H1 (cell line): ENCODE data around the gene GALNT5. TPM values are rescaled to one million over a fixed set of nuclear protein-coding genes. Genes with fewer than 3 reads are reported as not detected.

Source experiments
- CHD7 ChIP-seq: fragments of 300-600 bp; sonication (generic); IDR thresholded peaks from 2 replicates; pipeline ENCODE4 v1.7.1; 2012; ENCODE audit warnings: low read length, moderate library complexity, mild to moderate bottlenecking, inconsistent platforms; ENCODE audit not compliant: insufficient replicate concordance
- polyA plus RNA-seq, 7 experiments: library from polyadenylated mRNA; depleted of rRNA in 3 of 7; stranded (reverse) in 5 of 7; unstranded in 2 of 7; fragments of >200 nt in 5 of 7; fragments of 200-250 nt in 2 of 7; gene quantifications; 1 replicate in 5 of 7; 2 replicates in 1 of 7; 4 replicates in 1 of 7; pipeline versions ENCODE4 v1.2.1 to v1.2.3, GENCODE V29; 2011 to 2013; ENCODE audit warnings: missing spikeins in 2 of 7, mixed read lengths in 2 of 7
- total RNA-seq: library from RNA; stranded (reverse); fragmentation: NEBNext Ultra II Directional; extraction: Animal tissue kit (Norgen Biotek cat#: 25700); gene quantifications from 2 replicates; pipeline ENCODE4 v1.2.1, GENCODE V29; 2021

Gene GALNT5
- total and polyA plus RNA-seq, 2 of the 8 experiments (the other 6 are each of a cell fraction or from before 2014, with no cell fraction given) = 0.02 to 0.06 TPM

GRCh38 chr2:157217409-157217808, 40.1 kb upstream of the GALNT5 start (continued):
- no peak for TF ChIP-seq CHD7
